ENCODE data around the gene ALKBH2. TPM values are rescaled to one million over a fixed set of nuclear protein-coding genes. Genes with fewer than 3 reads are reported as not detected.

Gene ALKBH2
- total RNA-seq, 2 donors from 2014 or later, result 10.5 to 23.3 TPM

DNA sequence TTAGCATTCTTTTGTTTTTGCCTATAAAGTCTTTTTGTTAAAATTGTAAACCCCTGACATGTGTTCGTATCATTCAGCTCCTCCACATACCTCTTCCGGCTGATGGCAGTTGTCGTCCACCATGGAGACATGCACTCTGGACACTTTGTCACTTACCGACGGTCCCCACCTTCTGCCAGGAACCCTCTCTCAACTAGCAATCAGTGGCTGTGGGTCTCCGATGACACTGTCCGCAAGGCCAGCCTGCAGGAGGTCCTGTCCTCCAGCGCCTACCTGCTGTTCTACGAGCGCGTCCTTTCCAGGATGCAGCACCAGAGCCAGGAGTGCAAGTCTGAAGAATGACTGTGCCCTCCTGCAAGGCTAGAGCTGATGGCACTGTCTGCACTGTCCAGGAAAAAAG lies 7.7 kb downstream of the ALKBH2 start:
- TF ChIP-seq, protein P1, sequence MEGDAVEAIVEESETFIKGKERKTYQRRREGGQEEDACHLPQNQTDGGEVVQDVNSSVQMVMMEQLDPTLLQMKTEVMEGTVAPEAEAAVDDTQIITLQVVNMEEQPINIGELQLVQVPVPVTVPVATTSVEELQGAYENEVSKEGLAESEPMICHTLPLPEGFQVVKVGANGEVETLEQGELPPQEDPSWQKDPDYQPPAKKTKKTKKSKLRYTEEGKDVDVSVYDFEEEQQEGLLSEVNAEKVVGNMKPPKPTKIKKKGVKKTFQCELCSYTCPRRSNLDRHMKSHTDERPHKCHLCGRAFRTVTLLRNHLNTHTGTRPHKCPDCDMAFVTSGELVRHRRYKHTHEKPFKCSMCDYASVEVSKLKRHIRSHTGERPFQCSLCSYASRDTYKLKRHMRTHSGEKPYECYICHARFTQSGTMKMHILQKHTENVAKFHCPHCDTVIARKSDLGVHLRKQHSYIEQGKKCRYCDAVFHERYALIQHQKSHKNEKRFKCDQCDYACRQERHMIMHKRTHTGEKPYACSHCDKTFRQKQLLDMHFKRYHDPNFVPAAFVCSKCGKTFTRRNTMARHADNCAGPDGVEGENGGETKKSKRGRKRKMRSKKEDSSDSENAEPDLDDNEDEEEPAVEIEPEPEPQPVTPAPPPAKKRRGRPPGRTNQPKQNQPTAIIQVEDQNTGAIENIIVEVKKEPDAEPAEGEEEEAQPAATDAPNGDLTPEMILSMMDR (conservative IDR thresholded peaks at IDR 0.05), result no peak
- Mint-ChIP-seq H3K9me3 (no peaks in the 10 kb centered on the region), H3K36me3 (ENCODE audit: low read depth) (peaks cover 38% of the 10 kb centered on the region), H3K4me3 (no peak overlapping the region), H3K27ac (no peak overlapping the region), H3K27me3 (ENCODE audit: insufficient read depth) (no peaks in the 10 kb centered on the region), H3K4me1 (no peaks in the 10 kb centered on the region)
- Histone ChIP-seq H3K27ac (ENCODE audit: low read depth, low read length) (no peak overlapping the region), H3K36me3 (ENCODE audit: control insufficient read depth, insufficient read depth, low read length) (peaks cover 44% of the 10 kb centered on the region), H3K27me3 (ENCODE audit: control insufficient read depth, insufficient read depth, low read length, poor library complexity, severe bottlenecking) (no peaks in the 10 kb centered on the region), H3K9ac (ENCODE audit: extremely low read depth, low read length, poor library complexity, severe bottlenecking) (no peak overlapping the region), H3K4me3 (ENCODE audit: low read length) (no peak overlapping the region), H3K4me1 (ENCODE audit: control insufficient read depth, insufficient read depth, low read length) (no peaks in the 10 kb centered on the region), H3K9me3 (ENCODE audit: control insufficient read depth, low read length) (no peaks in the 10 kb centered on the region)
- DNase-seq, result no peak
- WGBS, 2 experiments (ENCODE audit: insufficient coverage in 1 of 2, insufficient read length in 1 of 2), result 93 to 96% methylated on average over 10 to 11 of the region's 11 CpGs

DNA sequence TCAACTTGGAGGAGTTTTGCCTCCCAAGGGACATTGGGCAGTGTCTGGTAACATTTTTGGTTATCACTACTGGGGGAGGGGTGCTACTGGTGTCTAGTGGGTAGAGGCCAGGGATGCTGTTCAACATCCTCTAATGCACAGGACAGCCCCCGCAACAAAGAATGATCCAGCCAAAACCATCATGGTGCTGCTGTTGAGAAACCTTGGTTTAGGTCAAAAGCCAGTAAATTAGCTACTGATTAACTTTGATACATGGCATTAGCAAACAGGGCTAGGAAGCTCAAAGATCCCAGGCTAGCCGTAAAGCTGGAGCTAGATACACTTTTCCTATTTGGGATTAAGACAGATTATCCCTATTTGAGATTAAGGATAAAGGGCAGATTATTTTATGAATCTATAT lies 8.8 kb downstream of the ALKBH2 start:
- H3K27ac ChIP-seq (ENCODE audit: low read depth, low read length), result no peak overlapping the region
- Mint-ChIP-seq H3K36me3 (ENCODE audit: low read depth) (peaks cover 36% of the 10 kb centered on the region), H3K27me3 (ENCODE audit: insufficient read depth) (no peaks in the 10 kb centered on the region), H3K4me3 (no peak overlapping the region), H3K27ac (no peak overlapping the region), H3K4me1 (no peaks in the 10 kb centered on the region), H3K9me3 (no peaks in the 10 kb centered on the region)
- H3K9ac ChIP-seq (ENCODE audit: extremely low read depth, low read length, poor library complexity, severe bottlenecking), result no peak overlapping the region
- no peak for DNase-seq
- no peak overlapping the region for H3K4me3 ChIP-seq (ENCODE audit: low read length)
- TF ChIP-seq, protein P1 (conservative IDR thresholded peaks at IDR 0.05), result no peak
- H3K9me3 ChIP-seq (ENCODE audit: control insufficient read depth, low read length), result no peaks in the 10 kb centered on the region
- H3K27me3 ChIP-seq (ENCODE audit: control insufficient read depth, insufficient read depth, low read length, poor library complexity, severe bottlenecking), result no peaks in the 10 kb centered on the region
- WGBS, 2 experiments (ENCODE audit: insufficient coverage in 1 of 2, insufficient read length in 1 of 2), result 97 to 100% methylated on average over 1 to 2 of the region's 2 CpGs
- H3K4me1 ChIP-seq (ENCODE audit: control insufficient read depth, insufficient read depth, low read length), result no peaks in the 10 kb centered on the region
- peaks cover 47% of the 10 kb centered on the region for H3K36me3 ChIP-seq (ENCODE audit: control insufficient read depth, insufficient read depth, low read length)

DNA sequence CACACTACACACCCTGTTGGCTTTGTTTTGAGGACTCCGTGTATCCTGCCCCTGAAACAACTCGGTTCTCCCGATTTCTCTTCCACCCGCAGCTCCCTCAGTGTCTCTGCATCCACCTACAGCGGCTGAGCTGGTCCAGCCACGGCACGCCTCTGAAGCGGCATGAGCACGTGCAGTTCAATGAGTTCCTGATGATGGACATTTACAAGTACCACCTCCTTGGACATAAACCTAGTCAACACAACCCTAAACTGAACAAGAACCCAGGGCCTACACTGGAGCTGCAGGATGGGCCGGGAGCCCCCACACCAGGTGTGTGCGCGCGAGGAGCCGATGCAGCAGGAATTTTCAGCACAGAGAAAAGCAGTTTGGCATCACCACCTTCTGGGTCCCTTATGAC lies 10.5 kb downstream of the ALKBH2 start:
- Histone ChIP-seq H3K9me3 (ENCODE audit: control insufficient read depth, low read length) (peaks cover 5% of the 10 kb centered on the region), H3K27me3 (ENCODE audit: control insufficient read depth, insufficient read depth, low read length, poor library complexity, severe bottlenecking) (no peaks in the 10 kb centered on the region), H3K4me1 (ENCODE audit: control insufficient read depth, insufficient read depth, low read length) (no peaks in the 10 kb centered on the region), H3K27ac (ENCODE audit: low read depth, low read length) (no peak overlapping the region), H3K4me3 (ENCODE audit: low read length) (no peak overlapping the region), H3K36me3 (ENCODE audit: control insufficient read depth, insufficient read depth, low read length) (peaks cover 55% of the 10 kb centered on the region), H3K9ac (ENCODE audit: extremely low read depth, low read length, poor library complexity, severe bottlenecking) (no peak overlapping the region)
- H3K27me3 Mint-ChIP-seq (ENCODE audit: insufficient read depth), result no peaks in the 10 kb centered on the region
- peak; percentile 25 for DNase-seq
- TF ChIP-seq, protein P1 (conservative IDR thresholded peaks at IDR 0.05), result no peak
- no peaks in the 10 kb centered on the region for H3K4me1 Mint-ChIP-seq
- WGBS, 2 experiments (ENCODE audit: insufficient coverage in 1 of 2, insufficient read length in 1 of 2), result 91 to 98% methylated on average over 7 to 14 of the region's 14 CpGs
- H3K36me3 Mint-ChIP-seq (ENCODE audit: low read depth), result peaks cover 27% of the 10 kb centered on the region
- H3K27ac Mint-ChIP-seq, result no peak overlapping the region
- no peak overlapping the region for H3K4me3 Mint-ChIP-seq
- H3K9me3 Mint-ChIP-seq, result no peaks in the 10 kb centered on the region

Data from endodermal cell (in vitro differentiated cells).